CD8-positive, alpha-beta memory T cell (primary cell): ENCODE data around the gene DOCK1. TPM values are rescaled to one million over a fixed set of nuclear protein-coding genes. Genes with fewer than 3 reads are reported as not detected.

ENCODE experiments used
- CTCF ChIA-PET: fragments of 350-600 bp; sonication (Branson Sonifier 250); formaldehyde crosslinking; loops from one replicate; lab custom pipeline; 2021; ENCODE audit warnings: antibody characterized with exemption; lab: Charles Lee
- POLR2A ChIA-PET: fragments of 350-600 bp; sonication (Branson Sonifier 250); formaldehyde crosslinking; loops from one replicate; lab custom pipeline; 2021; ENCODE audit warnings: antibody characterized with exemption; lab: Charles Lee
- DNase-seq, 5 donors: peaks; one replicate each; pipeline versions ENCODE4 v3.0.0 to v3.0.0-alpha.2; 2020 to 2022; ENCODE audit warnings: mixed read lengths in 1 of 5
- H3K27ac ChIP-seq: one replicate; pipeline ENCODE4 v1.7.0; 2013; ENCODE audit warnings: low read depth, mild to moderate bottlenecking, low read length, moderate library complexity
- H3K27me3 ChIP-seq: 2 replicates; pipeline ENCODE4 v1.7.0; 2013; ENCODE audit warnings: low read length, mild to moderate bottlenecking; ENCODE audit not compliant: insufficient read depth, poor library complexity, severe bottlenecking
- H3K36me3 ChIP-seq: 2 replicates; pipeline ENCODE4 v1.7.0; 2013; ENCODE audit warnings: mild to moderate bottlenecking, low read length, moderate library complexity; ENCODE audit not compliant: insufficient read depth
- H3K4me1 ChIP-seq: 2 replicates; pipeline ENCODE4 v1.7.0; 2013; ENCODE audit warnings: mild to moderate bottlenecking, low read length, moderate library complexity; ENCODE audit not compliant: insufficient read depth
- H3K4me3 ChIP-seq: 2 replicates; pipeline ENCODE4 v1.7.0; 2013; ENCODE audit warnings: mild to moderate bottlenecking, low read length
- H3K9me3 ChIP-seq: 2 replicates; pipeline ENCODE4 v1.7.0; 2013; ENCODE audit warnings: mild to moderate bottlenecking, low read length
- H3K27ac Mint-ChIP-seq, 8 donors: one replicate each; pipeline ENCODE4 v1.8.0; 2020 to 2021; ENCODE audit warnings: mixed read lengths in 8 of 8, mild to moderate bottlenecking in 6 of 8, inconsistent platforms in 3 of 8, moderate library complexity in 3 of 8
- H3K27me3 Mint-ChIP-seq, 2 donors: one replicate each; pipeline ENCODE4 v1.8.0; 2020 to 2021; ENCODE audit warnings: mixed read lengths in 2 of 2, mild to moderate bottlenecking in 1 of 2, moderate library complexity in 1 of 2
- H3K36me3 Mint-ChIP-seq, 3 donors: one replicate each; pipeline ENCODE4 v1.8.0; 2020 to 2021; ENCODE audit warnings: mixed read lengths in 3 of 3, inconsistent platforms in 1 of 3, mild to moderate bottlenecking in 1 of 3
- H3K4me1 Mint-ChIP-seq, 3 donors: one replicate each; pipeline ENCODE4 v1.8.0; 2020 to 2021; ENCODE audit warnings: mixed read lengths in 3 of 3, inconsistent platforms in 1 of 3, mild to moderate bottlenecking in 1 of 3
- H3K4me3 Mint-ChIP-seq, 7 donors: one replicate each; pipeline ENCODE4 v1.8.0; 2020 to 2021; ENCODE audit warnings: mixed read lengths in 7 of 7, mild to moderate bottlenecking in 6 of 7, moderate library complexity in 4 of 7, inconsistent platforms in 2 of 7
- H3K9me3 Mint-ChIP-seq, 5 donors: one replicate each; pipeline ENCODE4 v1.8.0; 2020 to 2022; ENCODE audit warnings: mixed read lengths in 5 of 5, mild to moderate bottlenecking in 3 of 5, moderate library complexity in 2 of 5, inconsistent platforms in 1 of 5
- polyA plus RNA-seq: library from polyadenylated mRNA; unstranded; fragments of 300-500 nt; fragmentation: Illumina TruSeq; gene quantifications from one replicate; pipeline ENCODE4 v1.2.3, GENCODE V29; 2021
- total RNA-seq, 2 experiments: library from RNA; stranded (reverse); gene quantifications; one replicate each; pipeline ENCODE4 v1.2.3, GENCODE V29; 2021

DOCK1 gene
- total and polyA plus RNA-seq, 3 experiments from 2014 or later: 0.16 to 0.18 TPM; not detected in 1

GRCh38 chr10:127474501-127474900 is 569.3 kb downstream of the DOCK1 start:
- Histone ChIP-seq H3K27me3 (no peaks in the 10 kb centered on the region), H3K9me3 (no peaks in the 10 kb centered on the region), H3K27ac (no peak overlapping the region), H3K4me1 (no peaks in the 10 kb centered on the region), H3K36me3 (no peaks in the 10 kb centered on the region), H3K4me3 (no peak overlapping the region)
- no peaks in the 10 kb centered on the region for H3K36me3 Mint-ChIP-seq
- H3K27me3 Mint-ChIP-seq: peaks cover 0 to 4% of the 10 kb centered on the region in 2 donors
- ChIA-PET POLR2A (no interaction called here), CTCF (no interaction called here)
- no peak overlapping the region for H3K4me3 Mint-ChIP-seq
- no peaks in the 10 kb centered on the region for H3K4me1 Mint-ChIP-seq
- no peak overlapping the region for H3K27ac Mint-ChIP-seq
- no peaks in the 10 kb centered on the region for H3K9me3 Mint-ChIP-seq
- DNase-seq: no peak

DNA sequence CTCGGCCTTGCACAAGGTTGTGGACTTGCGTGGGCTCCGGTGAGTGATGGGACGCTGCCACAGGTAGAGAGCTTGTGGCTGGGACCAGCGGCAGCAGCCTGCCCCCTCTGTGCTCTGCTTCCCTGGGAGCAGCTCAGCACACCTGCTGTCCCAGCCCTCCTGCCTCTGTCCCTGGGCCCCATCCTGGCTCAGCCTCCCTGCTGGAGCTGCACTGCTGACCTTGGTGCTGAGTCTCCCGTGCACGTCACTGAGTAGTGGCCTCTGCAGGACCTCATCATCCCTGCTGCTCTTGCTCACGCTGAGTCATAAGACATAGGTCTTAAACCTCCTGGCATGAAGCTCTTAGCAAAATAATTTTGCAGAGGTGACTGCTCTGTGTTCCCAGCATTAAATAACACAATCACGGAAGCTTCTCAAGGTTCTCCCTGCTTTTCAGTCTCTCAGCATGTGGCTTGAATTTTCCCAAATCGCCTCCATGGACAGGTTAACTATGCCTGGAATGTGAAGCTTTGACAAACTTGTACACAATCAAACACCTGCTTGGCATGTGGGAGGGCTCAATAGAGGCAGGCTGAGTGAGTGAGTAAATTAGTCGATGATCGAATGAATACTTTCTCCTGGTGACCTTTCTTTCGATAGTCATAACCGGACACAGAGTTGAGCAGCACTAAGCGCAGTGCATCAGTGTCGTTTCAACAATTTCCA is 580.1 kb downstream of the DOCK1 start:
- no peaks in the 10 kb centered on the region for H3K9me3 ChIP-seq
- no peaks in the 10 kb centered on the region for H3K36me3 ChIP-seq
- no peaks in the 10 kb centered on the region for H3K36me3 Mint-ChIP-seq
- no peak overlapping the region for H3K4me3 ChIP-seq
- no peak overlapping the region for H3K27ac Mint-ChIP-seq
- no peaks in the 10 kb centered on the region for H3K4me1 Mint-ChIP-seq
- POLR2A ChIA-PET: no interaction called here
- H3K4me1 ChIP-seq: no peaks in the 10 kb centered on the region
- no peak overlapping the region for H3K27ac ChIP-seq
- no peaks in the 10 kb centered on the region for H3K27me3 ChIP-seq
- CTCF ChIA-PET: no interaction called here
- no peak overlapping the region for H3K4me3 Mint-ChIP-seq
- peaks cover 0 to 9% (median 0%) of the 10 kb centered on the region in 5 donors for H3K9me3 Mint-ChIP-seq
- H3K27me3 Mint-ChIP-seq: peaks cover 0 to 1% of the 10 kb centered on the region in 2 donors
- no peak for DNase-seq

DNA sequence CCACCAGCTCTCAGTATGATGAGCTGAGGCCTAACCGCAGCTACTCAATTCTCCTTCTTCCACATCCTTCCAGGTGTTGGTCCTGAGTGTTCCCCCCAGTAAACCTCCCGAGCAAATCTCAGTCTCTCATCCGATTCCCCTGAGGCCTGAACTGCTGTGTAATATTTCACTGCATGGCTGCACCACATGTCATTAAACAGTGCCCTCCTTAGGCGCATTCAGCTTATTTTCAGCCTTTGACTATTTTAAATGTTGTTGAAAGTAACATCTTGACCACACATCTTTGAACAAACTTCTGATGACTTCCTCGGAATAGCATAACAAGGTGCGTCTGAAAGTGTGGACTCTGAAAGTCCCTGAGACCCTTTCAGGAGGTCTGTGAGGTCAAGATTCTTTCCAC is 581.1 kb downstream of the DOCK1 start:
- H3K27ac ChIP-seq: no peak overlapping the region
- H3K36me3 ChIP-seq: no peaks in the 10 kb centered on the region
- CTCF ChIA-PET: no interaction called here
- no peak overlapping the region for H3K4me3 Mint-ChIP-seq
- H3K4me1 Mint-ChIP-seq: no peaks in the 10 kb centered on the region
- peaks cover 0 to 9% (median 3%) of the 10 kb centered on the region in 5 donors for H3K9me3 Mint-ChIP-seq
- H3K27me3 Mint-ChIP-seq: peaks cover 0 to 1% of the 10 kb centered on the region in 2 donors
- H3K27ac Mint-ChIP-seq: no peak overlapping the region
- POLR2A ChIA-PET: no interaction called here
- H3K4me1 ChIP-seq: no peaks in the 10 kb centered on the region
- DNase-seq: no peak
- no peak overlapping the region for H3K4me3 ChIP-seq
- no peaks in the 10 kb centered on the region for H3K9me3 ChIP-seq
- H3K27me3 ChIP-seq: no peaks in the 10 kb centered on the region
- no peaks in the 10 kb centered on the region for H3K36me3 Mint-ChIP-seq

GRCh38 chr10:127492607-127493250 is 587.5 kb downstream of the DOCK1 start:
- ChIA-PET CTCF (no interaction called here), POLR2A (no interaction called here)
- Mint-ChIP-seq H3K27me3 (peaks cover 0 to 7% of the 10 kb centered on the region in 2 donors), H3K27ac (no peak overlapping the region), H3K4me1 (no peaks in the 10 kb centered on the region), H3K9me3 (peaks cover 0 to 4% (median 2%) of the 10 kb centered on the region in 5 donors), H3K4me3 (no peak overlapping the region), H3K36me3 (no peaks in the 10 kb centered on the region)
- Histone ChIP-seq H3K9me3 (no peaks in the 10 kb centered on the region), H3K36me3 (no peaks in the 10 kb centered on the region), H3K4me3 (no peak overlapping the region), H3K27me3 (no peaks in the 10 kb centered on the region), H3K27ac (no peak overlapping the region), H3K4me1 (no peaks in the 10 kb centered on the region)
- no peak for DNase-seq

DNA sequence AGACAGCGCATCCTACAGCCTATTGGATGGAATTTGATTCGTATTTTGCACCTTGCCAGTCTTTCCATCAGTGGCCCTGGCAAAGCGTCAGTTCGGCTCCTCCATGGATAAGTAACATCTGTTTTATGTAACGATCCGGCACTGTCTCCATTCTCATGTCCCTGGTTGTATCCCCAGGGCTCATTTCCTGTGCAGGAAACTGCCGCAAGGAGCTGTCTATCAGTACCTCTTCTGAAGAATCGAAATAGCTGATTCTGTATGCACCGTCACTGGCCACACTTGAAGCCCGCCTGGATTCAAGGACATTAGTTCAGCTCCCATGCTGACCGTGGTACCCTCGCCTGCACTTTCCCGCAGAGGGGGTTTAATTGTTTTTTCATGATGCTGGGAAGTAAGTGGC is 590.8 kb downstream of the DOCK1 start:
- H3K27me3 Mint-ChIP-seq: peaks cover 0 to 7% of the 10 kb centered on the region in 2 donors
- no peak overlapping the region for H3K4me3 Mint-ChIP-seq
- Histone ChIP-seq H3K27me3 (no peaks in the 10 kb centered on the region), H3K36me3 (no peaks in the 10 kb centered on the region), H3K27ac (no peak overlapping the region), H3K9me3 (no peaks in the 10 kb centered on the region), H3K4me3 (no peak overlapping the region), H3K4me1 (no peaks in the 10 kb centered on the region)
- no peak for DNase-seq
- peaks cover 0 to 3% (median 1%) of the 10 kb centered on the region in 5 donors for H3K9me3 Mint-ChIP-seq
- H3K36me3 Mint-ChIP-seq: no peaks in the 10 kb centered on the region
- POLR2A ChIA-PET: no interaction called here
- H3K4me1 Mint-ChIP-seq: no peaks in the 10 kb centered on the region
- CTCF ChIA-PET: no interaction called here
- no peak overlapping the region for H3K27ac Mint-ChIP-seq

GRCh38 chr10:127497685-127498084 is 592.5 kb downstream of the DOCK1 start:
- Mint-ChIP-seq H3K4me3 (no peak overlapping the region), H3K27me3 (peaks cover 0 to 4% of the 10 kb centered on the region in 2 donors), H3K9me3 (peaks cover 0 to 5% (median 0%) of the 10 kb centered on the region in 5 donors), H3K36me3 (no peaks in the 10 kb centered on the region), H3K27ac (no peak overlapping the region), H3K4me1 (no peaks in the 10 kb centered on the region)
- Histone ChIP-seq H3K4me1 (no peaks in the 10 kb centered on the region), H3K9me3 (no peaks in the 10 kb centered on the region), H3K36me3 (no peaks in the 10 kb centered on the region), H3K27ac (no peak overlapping the region), H3K27me3 (no peaks in the 10 kb centered on the region), H3K4me3 (no peak overlapping the region)
- ChIA-PET POLR2A (no interaction called here), CTCF (no interaction called here)
- no peak for DNase-seq

- peaks cover 0 to under 1% of the 10 kb centered on the region in 2 donors for H3K27me3 Mint-ChIP-seq
- ChIA-PET CTCF (no interaction called here), POLR2A (no interaction called here)
- no peak overlapping the region for H3K27ac Mint-ChIP-seq
- no peaks in the 10 kb centered on the region for H3K36me3 Mint-ChIP-seq
- Histone ChIP-seq H3K27ac (no peak overlapping the region), H3K9me3 (no peaks in the 10 kb centered on the region), H3K4me3 (no peak overlapping the region), H3K36me3 (no peaks in the 10 kb centered on the region), H3K27me3 (no peaks in the 10 kb centered on the region), H3K4me1 (no peaks in the 10 kb centered on the region)
- H3K4me3 Mint-ChIP-seq: no peak overlapping the region
- no peaks in the 10 kb centered on the region for H3K4me1 Mint-ChIP-seq
- no peak for DNase-seq
- peaks cover 0 to 5% (median 0%) of the 10 kb centered on the region in 5 donors for H3K9me3 Mint-ChIP-seq
These were observed 592.9 kb downstream of the DOCK1 start for GRCh38 chr10:127498087-127498486.

- no peaks in the 10 kb centered on the region for H3K4me1 ChIP-seq
- POLR2A ChIA-PET: no interaction called here
These were observed 594.9 kb downstream of the DOCK1 start for GRCh38 chr10:127500127-127500526.

More at GRCh38 chr10:127500127-127500526, 594.9 kb downstream of the DOCK1 start:
- Mint-ChIP-seq H3K36me3 (no peaks in the 10 kb centered on the region), H3K27ac (no peak overlapping the region), H3K9me3 (peaks cover 0 to 5% (median 0%) of the 10 kb centered on the region in 5 donors), H3K4me3 (no peak overlapping the region), H3K27me3 (no peaks in the 10 kb centered on the region), H3K4me1 (no peaks in the 10 kb centered on the region)
- CTCF ChIA-PET: no interaction called here
- H3K36me3 ChIP-seq: no peaks in the 10 kb centered on the region
- no peaks in the 10 kb centered on the region for H3K27me3 ChIP-seq
- no peak overlapping the region for H3K4me3 ChIP-seq
- no peak for DNase-seq
- no peak overlapping the region for H3K27ac ChIP-seq
- no peaks in the 10 kb centered on the region for H3K9me3 ChIP-seq
